HepG2 (cell line): ENCODE measurements around the gene STXBP4. TPM values are rescaled to one million over a fixed set of nuclear protein-coding genes. Genes with fewer than 3 reads are reported as not detected.

Experiments
- CEBPG ChIP-seq: IDR thresholded peaks from 2 replicates; pipeline ENCODE4 v1.6.1; 2016
- HINFP ChIP-seq: sonication (generic); formaldehyde crosslinking; IDR thresholded peaks from 2 replicates; pipeline ENCODE4 v1.4.0; 2020; ENCODE audit warnings: low read depth, mild to moderate bottlenecking, missing genetic modification reagents
- KDM2A ChIP-seq: sonication (generic); formaldehyde crosslinking; IDR thresholded peaks from 2 replicates; pipeline ENCODE4 v1.4.0; 2020; ENCODE audit warnings: low read depth, missing genetic modification reagents, borderline replicate concordance
- KLF11 ChIP-seq: IDR thresholded peaks from 2 replicates; pipeline ENCODE4 v1.6.1; 2016; ENCODE audit warnings: missing compliant biosample characterization
- MIXL1 ChIP-seq: IDR thresholded peaks from 2 replicates; pipeline ENCODE4 v1.6.1; 2016
- NFIC ChIP-seq: IDR thresholded peaks from 2 replicates; pipeline ENCODE4 v1.6.1; 2012; ENCODE audit warnings: mild to moderate bottlenecking, low read length, inconsistent platforms
- PHF20 ChIP-seq: sonication (generic); formaldehyde crosslinking; IDR thresholded peaks from 2 replicates; pipeline ENCODE4 v1.5.0; 2020; ENCODE audit warnings: mild to moderate bottlenecking, missing genetic modification reagents
- RNF219 ChIP-seq: sonication (generic); formaldehyde crosslinking; IDR thresholded peaks from 2 replicates; pipeline ENCODE4 v1.5.0; 2020; ENCODE audit warnings: mild to moderate bottlenecking, missing genetic modification reagents
- TFE3 ChIP-seq: IDR thresholded peaks from 2 replicates; pipeline ENCODE4 v1.6.1; 2016
- ZBTB14 ChIP-seq: sonication (generic); formaldehyde crosslinking; IDR thresholded peaks from 2 replicates; pipeline ENCODE4 v1.4.0; 2020; ENCODE audit warnings: missing genetic modification reagents
- ZBTB46 ChIP-seq: sonication (generic); formaldehyde crosslinking; IDR thresholded peaks from 2 replicates; pipeline ENCODE4 v1.4.0; 2020; ENCODE audit warnings: mild to moderate bottlenecking, missing genetic modification reagents, borderline replicate concordance
- ZFP90 ChIP-seq: sonication (generic); formaldehyde crosslinking; IDR thresholded peaks from 2 replicates; pipeline ENCODE4 v1.8.0; 2022; ENCODE audit warnings: missing genetic modification reagents, mild to moderate bottlenecking, inconsistent platforms, borderline replicate concordance
- ZNF574 ChIP-seq: sonication (generic); formaldehyde crosslinking; IDR thresholded peaks from 2 replicates; pipeline ENCODE4 v1.4.0; 2020; ENCODE audit warnings: missing genetic modification reagents
- ZNF619 ChIP-seq: sonication (generic); formaldehyde crosslinking; IDR thresholded peaks from 2 replicates; pipeline ENCODE4 v1.4.0; 2020; ENCODE audit warnings: mild to moderate bottlenecking, missing genetic modification reagents
- ZNF749 ChIP-seq: sonication (generic); formaldehyde crosslinking; IDR thresholded peaks from 2 replicates; pipeline ENCODE4 v1.8.0; 2022; ENCODE audit warnings: mild to moderate bottlenecking, missing genetic modification reagents, moderate library complexity, borderline replicate concordance
- ZNF768 ChIP-seq: sonication (generic); formaldehyde crosslinking; IDR thresholded peaks from 2 replicates; pipeline ENCODE4 v1.4.0; 2020; ENCODE audit warnings: missing genetic modification reagents
- ZNF83 ChIP-seq: sonication (generic); formaldehyde crosslinking; IDR thresholded peaks from 2 replicates; pipeline ENCODE4 v1.4.0; 2020; ENCODE audit warnings: missing genetic modification reagents, mild to moderate bottlenecking, borderline replicate concordance
- polyA plus RNA-seq, 8 experiments: library from polyadenylated mRNA; depleted of rRNA in 3 of 8; stranded (reverse) in 7 of 8; unstranded in 1 of 8; fragments of >200 nt; fragmentation: Illumina TruSeq in 4 of 8; extraction: Trizol in 4 of 8; gene quantifications; 2 replicates each; pipeline versions ENCODE4 v1.2.1 to v1.2.3, GENCODE V29; 2011 to 2016; ENCODE audit warnings: low read depth in 4 of 8, missing spikeins in 1 of 8, mixed read lengths in 1 of 8; ENCODE audit not compliant: insufficient read depth in 1 of 8
- total RNA-seq, 5 experiments: library from RNA; depleted of rRNA; stranded (reverse); fragments of >200 nt; fragmentation: Illumina TruSeq; extraction: Trizol; gene quantifications; 2 replicates each; pipeline ENCODE4 v1.2.3, GENCODE V29; 2016; ENCODE audit warnings: low read depth in 1 of 5

STXBP4 gene
- total and polyA plus RNA-seq, 2 of the 13 experiments (the other 11 are each of a cell fraction or from before 2014, with no cell fraction given), result 8.5 to 36.1 TPM

- TF ChIP-seq ZBTB46 (no peak), ZNF83 (CRISPR knock-in tag) (peak; percentile 73; the same call in 1 of the 2 replicates), TFE3 (CRISPR knock-in tag) (peak; percentile 72), KDM2A (CRISPR knock-in tag) (peak; percentile 96), PHF20 (peak; percentile 72; the same call in 1 of the 2 replicates), HINFP (CRISPR knock-in tag) (0 out of 2 replicates have a peak, but pooled peaks have one; percentile 24), MIXL1 (CRISPR knock-in tag) (0 out of 2 replicates have a peak, but pooled peaks have one; percentile 51), RNF219 (0 out of 2 replicates have a peak, but pooled peaks have one; percentile 67), ZBTB14 (0 out of 2 replicates have a peak, but pooled peaks have one; percentile 26), ZFP90 (CRISPR knock-in tag) (0 out of 2 replicates have a peak, but pooled peaks have one; percentile 27), ZNF619 (CRISPR knock-in tag) (no peak; the same call in 1 of the 2 replicates), ZNF749 (peak; percentile 83; the same call in 1 of the 2 replicates), ZNF574 (peak; percentile 84), KLF11 (CRISPR knock-in tag) (0 out of 2 replicates have a peak, but pooled peaks have one; percentile 75), CEBPG (peak; percentile 59; the same call in 1 of the 2 replicates), ZNF768 (no peak; the same call in 1 of the 2 replicates), NFIC (no peak; the same call in 1 of the 2 replicates)
Measured at GRCh38 chr17:54968262-54968987, at the start of gene STXBP4, which contains the start of gene COX11 (continued).
